B cell (primary cell): Measurements from ENCODE around the gene ZNF516.

ENCODE experiments used
- CTCF ChIP-seq: fragments of 200-600 bp; IDR thresholded peaks from one replicate; pipeline ENCODE4 v1.8.0; 2022; ENCODE audit warnings: antibody characterized with exemption, mild to moderate bottlenecking
- EZH2 ChIP-seq: IDR thresholded peaks from 2 replicates; pipeline ENCODE4 v1.6.1; 2012; ENCODE audit warnings: borderline replicate concordance, low read depth, mild to moderate bottlenecking, moderate library complexity, low read length; ENCODE audit not compliant: insufficient read depth, poor library complexity, severe bottlenecking

- TF ChIP-seq CTCF: no peak
- TF ChIP-seq EZH2: no peak
Measured at GRCh38 chr18:76365561-76365960, 129.5 kb downstream of the ZNF516 start.
